Activated naive CD8-positive, alpha-beta T cell treated with anti-CD3 and anti-CD28 coated beads, Interleukin-2, amount 50 U/mL, for 16 hours (primary cell): ENCODE results near the gene SH3D19.
"Not testable (repeated sequence)": the region's sequence is repeated elsewhere in the genome, so short reads cannot be mapped to it uniquely, and the experiment has no call there.

Source experiments
- DNase-seq: peaks from one replicate; pipeline ENCODE4 v3.0.0-alpha.2; 2020; ENCODE audit warnings: low read depth, low spot score

SH3D19 gene

GRCh38 chr4:151150821-151151580, 174.4 kb downstream of the SH3D19 start:
- DNase-seq, result no peak

- no peak for DNase-seq
Observed at GRCh38 chr4:151148261-151148660, 177.1 kb downstream of the SH3D19 start.

GRCh38 chr4:151147000-151147399, 178.4 kb downstream of the SH3D19 start:
- DNase-seq, result no peak

GRCh38 chr4:151144329-151145072, 180.9 kb downstream of the SH3D19 start:
- DNase-seq, result no peak

GRCh38 chr4:151143811-151144210, 181.6 kb downstream of the SH3D19 start:
- no peak for DNase-seq

GRCh38 chr4:151143162-151143561, 182.2 kb downstream of the SH3D19 start:
- no peak for DNase-seq

- no peak for DNase-seq
Observed at GRCh38 chr4:151142758-151143157, 182.6 kb downstream of the SH3D19 start.

GRCh38 chr4:151139814-151140213, 185.6 kb downstream of the SH3D19 start:
- DNase-seq, result no peak

GRCh38 chr4:151136048-151136447, 189.4 kb downstream of the SH3D19 start:
- not testable (repeated sequence) for DNase-seq

GRCh38 chr4:151133311-151133710, 192.1 kb downstream of the SH3D19 start:
- DNase-seq, result no peak

GRCh38 chr4:151129796-151130195, 195.6 kb downstream of the SH3D19 start:
- no peak for DNase-seq

- DNase-seq, result peak; percentile 15
Observed at GRCh38 chr4:151117371-151117962, 207.9 kb downstream of the SH3D19 start.

GRCh38 chr4:151114986-151115385, 210.4 kb downstream of the SH3D19 start:
- DNase-seq, result no peak

GRCh38 chr4:151114338-151114737, 211.1 kb downstream of the SH3D19 start:
- DNase-seq, result no peak

- DNase-seq, result no peak
Observed at GRCh38 chr4:151110236-151110635, 215.2 kb downstream of the SH3D19 start.

- no peak for DNase-seq
Observed at GRCh38 chr4:151107063-151107462, 218.3 kb downstream of the SH3D19 start.

GRCh38 chr4:151105454-151106032, 219.9 kb downstream of the SH3D19 start:
- DNase-seq, result no peak

- no peak for DNase-seq
Observed at GRCh38 chr4:151104621-151105020, 220.8 kb downstream of the SH3D19 start.

- no peak for DNase-seq
Observed at GRCh38 chr4:151103758-151104157, 221.6 kb downstream of the SH3D19 start.

- DNase-seq, result no peak
Observed at GRCh38 chr4:151100531-151100930, 224.9 kb downstream of the SH3D19 start.

- no peak for DNase-seq
Observed at GRCh38 chr4:151099976-151100417, 225.4 kb downstream of the SH3D19 start.
